ENCODE data around the gene PTPRG. TPM values are rescaled to one million over a fixed set of nuclear protein-coding genes. Genes with fewer than 3 reads are reported as not detected.
A peak's percentile ranks its signal among the peaks of the same experiment; 100 is the strongest.

The PTPRG gene
- total and polyA plus RNA-seq, 10 of the 15 experiments (the other 5 are each of a cell fraction or from before 2014, with no cell fraction given) = 0.29 to 20.7 (median 1.4) TPM

DNA sequence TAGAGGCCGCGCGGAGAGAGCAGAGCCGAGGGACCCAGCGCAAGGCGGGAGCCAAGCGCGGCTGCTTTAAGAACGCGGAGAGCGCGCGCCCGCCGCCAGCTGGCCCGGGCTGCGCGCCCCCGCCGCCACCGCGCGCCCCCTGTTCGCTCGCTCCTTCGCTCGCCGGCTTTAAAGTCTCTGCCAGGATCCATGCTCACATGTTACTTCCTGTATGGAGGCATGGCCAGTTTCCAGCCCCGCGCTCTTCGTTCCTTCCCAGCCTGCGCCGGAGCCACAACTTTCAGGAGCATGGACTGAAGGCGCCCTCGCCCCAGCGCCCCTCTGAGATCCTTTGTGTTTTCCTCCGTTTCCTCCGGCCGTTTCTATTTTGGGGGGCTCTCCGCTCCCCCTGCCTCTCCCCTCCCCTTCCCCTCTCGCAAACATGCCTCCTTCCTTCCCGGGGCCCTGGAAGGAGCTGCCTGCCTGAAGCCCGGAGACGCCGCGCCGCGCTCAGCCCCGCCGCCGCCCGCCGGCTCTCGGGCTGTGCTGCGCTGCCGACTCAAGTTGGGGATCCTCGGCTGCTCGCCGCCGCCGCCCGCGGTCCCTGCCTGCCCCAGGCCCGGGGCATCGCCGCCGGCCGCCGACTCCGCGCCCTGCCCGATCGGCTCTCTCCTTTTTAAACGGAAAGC is at the start of gene PTPRG (continued):
- TF ChIP-seq, protein P1, sequence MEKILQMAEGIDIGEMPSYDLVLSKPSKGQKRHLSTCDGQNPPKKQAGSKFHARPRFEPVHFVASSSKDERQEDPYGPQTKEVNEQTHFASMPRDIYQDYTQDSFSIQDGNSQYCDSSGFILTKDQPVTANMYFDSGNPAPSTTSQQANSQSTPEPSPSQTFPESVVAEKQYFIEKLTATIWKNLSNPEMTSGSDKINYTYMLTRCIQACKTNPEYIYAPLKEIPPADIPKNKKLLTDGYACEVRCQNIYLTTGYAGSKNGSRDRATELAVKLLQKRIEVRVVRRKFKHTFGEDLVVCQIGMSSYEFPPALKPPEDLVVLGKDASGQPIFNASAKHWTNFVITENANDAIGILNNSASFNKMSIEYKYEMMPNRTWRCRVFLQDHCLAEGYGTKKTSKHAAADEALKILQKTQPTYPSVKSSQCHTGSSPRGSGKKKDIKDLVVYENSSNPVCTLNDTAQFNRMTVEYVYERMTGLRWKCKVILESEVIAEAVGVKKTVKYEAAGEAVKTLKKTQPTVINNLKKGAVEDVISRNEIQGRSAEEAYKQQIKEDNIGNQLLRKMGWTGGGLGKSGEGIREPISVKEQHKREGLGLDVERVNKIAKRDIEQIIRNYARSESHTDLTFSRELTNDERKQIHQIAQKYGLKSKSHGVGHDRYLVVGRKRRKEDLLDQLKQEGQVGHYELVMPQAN (conservative IDR thresholded peaks at IDR 0.05) = peak; percentile 59; the same call in 1 of the 2 replicates
- TF ChIP-seq CHD1 (IDR thresholded peaks at IDR 0.05; ENCODE audit: low read depth, low read length) (no peak), YBX1 (IDR thresholded peaks at IDR 0.05) (no peak), ZNF207 (IDR thresholded peaks at IDR 0.05; ENCODE audit: borderline replicate concordance) (no peak), HDAC2 (IDR thresholded peaks at IDR 0.05) (no peak), ZNF24 (IDR thresholded peaks at IDR 0.05) (no peak), ETV6 (conservative IDR thresholded peaks at IDR 0.05 in 1 of 2, IDR thresholded peaks at IDR 0.05 in 1 of 2; ENCODE audit: borderline replicate concordance in 1 of 2, low read depth in 1 of 2) (no peak), IKZF1 (conservative IDR thresholded peaks at IDR 0.05) (peak; percentile 87), RAD21 (IDR thresholded peaks at IDR 0.05; ENCODE audit: insufficient read depth, low read depth, low read length) (no peak), STAT1 (conservative IDR thresholded peaks at IDR 0.05) (no peak), RBBP5 (conservative IDR thresholded peaks at IDR 0.05) (no peak), PAX5 (IDR thresholded peaks at IDR 0.05; ENCODE audit: borderline replicate concordance, low read depth, low read length) (no peak), RELB (IDR thresholded peaks at IDR 0.05; ENCODE audit: low read depth) (no peak; the same call in 1 of the 2 replicates), MEF2A (IDR thresholded peaks at IDR 0.05; ENCODE audit: insufficient read depth, low read depth, low read length) (no peak)
- TF ChIP-seq, protein P2, sequence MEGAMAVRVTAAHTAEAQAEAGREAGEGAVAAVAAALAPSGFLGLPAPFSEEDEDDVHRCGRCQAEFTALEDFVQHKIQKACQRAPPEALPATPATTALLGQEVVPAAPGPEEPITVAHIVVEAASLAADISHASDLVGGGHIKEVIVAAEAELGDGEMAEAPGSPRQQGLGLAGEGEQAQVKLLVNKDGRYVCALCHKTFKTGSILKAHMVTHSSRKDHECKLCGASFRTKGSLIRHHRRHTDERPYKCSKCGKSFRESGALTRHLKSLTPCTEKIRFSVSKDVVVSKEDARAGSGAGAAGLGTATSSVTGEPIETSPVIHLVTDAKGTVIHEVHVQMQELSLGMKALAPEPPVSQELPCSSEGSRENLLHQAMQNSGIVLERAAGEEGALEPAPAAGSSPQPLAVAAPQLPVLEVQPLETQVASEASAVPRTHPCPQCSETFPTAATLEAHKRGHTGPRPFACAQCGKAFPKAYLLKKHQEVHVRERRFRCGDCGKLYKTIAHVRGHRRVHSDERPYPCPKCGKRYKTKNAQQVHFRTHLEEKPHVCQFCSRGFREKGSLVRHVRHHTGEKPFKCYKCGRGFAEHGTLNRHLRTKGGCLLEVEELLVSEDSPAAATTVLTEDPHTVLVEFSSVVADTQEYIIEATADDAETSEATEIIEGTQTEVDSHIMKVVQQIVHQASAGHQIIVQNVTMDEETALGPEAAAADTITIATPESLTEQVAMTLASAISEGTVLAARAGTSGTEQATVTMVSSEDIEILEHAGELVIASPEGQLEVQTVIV (IDR thresholded peaks at IDR 0.05; ENCODE audit: borderline replicate concordance, partially characterized antibody) = no peak
- TF ChIP-seq, protein P3, sequence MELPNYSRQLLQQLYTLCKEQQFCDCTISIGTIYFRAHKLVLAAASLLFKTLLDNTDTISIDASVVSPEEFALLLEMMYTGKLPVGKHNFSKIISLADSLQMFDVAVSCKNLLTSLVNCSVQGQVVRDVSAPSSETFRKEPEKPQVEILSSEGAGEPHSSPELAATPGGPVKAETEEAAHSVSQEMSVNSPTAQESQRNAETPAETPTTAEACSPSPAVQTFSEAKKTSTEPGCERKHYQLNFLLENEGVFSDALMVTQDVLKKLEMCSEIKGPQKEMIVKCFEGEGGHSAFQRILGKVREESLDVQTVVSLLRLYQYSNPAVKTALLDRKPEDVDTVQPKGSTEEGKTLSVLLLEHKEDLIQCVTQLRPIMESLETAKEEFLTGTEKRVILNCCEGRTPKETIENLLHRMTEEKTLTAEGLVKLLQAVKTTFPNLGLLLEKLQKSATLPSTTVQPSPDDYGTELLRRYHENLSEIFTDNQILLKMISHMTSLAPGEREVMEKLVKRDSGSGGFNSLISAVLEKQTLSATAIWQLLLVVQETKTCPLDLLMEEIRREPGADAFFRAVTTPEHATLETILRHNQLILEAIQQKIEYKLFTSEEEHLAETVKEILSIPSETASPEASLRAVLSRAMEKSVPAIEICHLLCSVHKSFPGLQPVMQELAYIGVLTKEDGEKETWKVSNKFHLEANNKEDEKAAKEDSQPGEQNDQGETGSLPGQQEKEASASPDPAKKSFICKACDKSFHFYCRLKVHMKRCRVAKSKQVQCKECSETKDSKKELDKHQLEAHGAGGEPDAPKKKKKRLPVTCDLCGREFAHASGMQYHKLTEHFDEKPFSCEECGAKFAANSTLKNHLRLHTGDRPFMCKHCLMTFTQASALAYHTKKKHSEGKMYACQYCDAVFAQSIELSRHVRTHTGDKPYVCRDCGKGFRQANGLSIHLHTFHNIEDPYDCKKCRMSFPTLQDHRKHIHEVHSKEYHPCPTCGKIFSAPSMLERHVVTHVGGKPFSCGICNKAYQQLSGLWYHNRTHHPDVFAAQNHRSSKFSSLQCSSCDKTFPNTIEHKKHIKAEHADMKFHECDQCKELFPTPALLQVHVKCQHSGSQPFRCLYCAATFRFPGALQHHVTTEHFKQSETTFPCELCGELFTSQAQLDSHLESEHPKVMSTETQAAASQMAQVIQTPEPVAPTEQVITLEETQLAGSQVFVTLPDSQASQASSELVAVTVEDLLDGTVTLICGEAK (IDR thresholded peaks at IDR 0.05; ENCODE audit: borderline replicate concordance) = no peak
- TF ChIP-seq, protein P4, sequence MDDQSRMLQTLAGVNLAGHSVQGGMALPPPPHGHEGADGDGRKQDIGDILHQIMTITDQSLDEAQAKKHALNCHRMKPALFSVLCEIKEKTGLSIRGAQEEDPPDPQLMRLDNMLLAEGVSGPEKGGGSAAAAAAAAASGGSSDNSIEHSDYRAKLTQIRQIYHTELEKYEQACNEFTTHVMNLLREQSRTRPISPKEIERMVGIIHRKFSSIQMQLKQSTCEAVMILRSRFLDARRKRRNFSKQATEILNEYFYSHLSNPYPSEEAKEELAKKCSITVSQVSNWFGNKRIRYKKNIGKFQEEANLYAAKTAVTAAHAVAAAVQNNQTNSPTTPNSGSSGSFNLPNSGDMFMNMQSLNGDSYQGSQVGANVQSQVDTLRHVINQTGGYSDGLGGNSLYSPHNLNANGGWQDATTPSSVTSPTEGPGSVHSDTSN (IDR thresholded peaks at IDR 0.05; ENCODE audit: insufficient replicate concordance, low read depth, low read length) = no peak
